Measurements from ENCODE around the gene POPDC3.

POPDC3 gene

GRCh38 chr6:105151644-105152043 lies 28.2 kb downstream of the POPDC3 start:
- DNase-seq (ENCODE audit: low read depth): no peak

DNA sequence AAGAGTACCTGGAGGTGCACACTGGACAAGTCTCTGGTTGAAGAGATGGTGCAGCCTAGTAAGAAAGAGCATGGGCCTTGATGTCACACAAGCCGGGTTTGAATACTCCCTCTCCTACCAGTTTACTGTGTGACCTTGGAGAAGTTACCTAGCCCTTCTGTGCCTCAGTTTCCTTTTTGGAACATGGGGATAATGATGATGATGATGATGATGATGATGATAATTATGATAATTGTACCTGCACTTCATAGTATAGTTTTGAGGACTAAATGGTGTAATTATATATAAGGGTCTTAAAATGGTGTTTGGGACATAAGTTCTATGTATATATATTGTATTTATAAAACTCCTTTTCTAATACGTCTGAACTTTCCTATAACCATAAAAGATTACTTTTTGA lies 41.7 kb downstream of the POPDC3 start:
- no peak for DNase-seq (ENCODE audit: low read depth)

DNA sequence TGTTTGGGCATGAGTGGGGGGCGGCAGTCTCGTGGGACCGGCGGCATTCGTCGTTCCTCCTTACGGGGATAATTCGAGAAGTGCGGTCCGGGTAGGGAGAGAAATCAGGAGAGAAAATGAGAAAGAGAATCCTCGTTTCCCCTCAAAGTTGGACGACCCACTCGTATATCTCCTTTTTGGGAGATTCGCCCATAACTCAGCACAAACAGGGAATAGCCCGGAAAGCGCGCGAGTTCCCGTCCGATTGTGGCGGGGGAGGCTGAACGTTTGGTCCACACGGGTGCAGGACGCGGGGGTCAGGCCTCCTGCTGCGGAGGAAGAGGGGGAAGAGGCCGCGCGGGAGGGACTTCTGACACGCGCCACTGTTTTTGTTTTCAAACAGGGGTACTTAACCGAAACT lies 42.4 kb downstream of the POPDC3 start:
- no peak for DNase-seq (ENCODE audit: low read depth)

DNA sequence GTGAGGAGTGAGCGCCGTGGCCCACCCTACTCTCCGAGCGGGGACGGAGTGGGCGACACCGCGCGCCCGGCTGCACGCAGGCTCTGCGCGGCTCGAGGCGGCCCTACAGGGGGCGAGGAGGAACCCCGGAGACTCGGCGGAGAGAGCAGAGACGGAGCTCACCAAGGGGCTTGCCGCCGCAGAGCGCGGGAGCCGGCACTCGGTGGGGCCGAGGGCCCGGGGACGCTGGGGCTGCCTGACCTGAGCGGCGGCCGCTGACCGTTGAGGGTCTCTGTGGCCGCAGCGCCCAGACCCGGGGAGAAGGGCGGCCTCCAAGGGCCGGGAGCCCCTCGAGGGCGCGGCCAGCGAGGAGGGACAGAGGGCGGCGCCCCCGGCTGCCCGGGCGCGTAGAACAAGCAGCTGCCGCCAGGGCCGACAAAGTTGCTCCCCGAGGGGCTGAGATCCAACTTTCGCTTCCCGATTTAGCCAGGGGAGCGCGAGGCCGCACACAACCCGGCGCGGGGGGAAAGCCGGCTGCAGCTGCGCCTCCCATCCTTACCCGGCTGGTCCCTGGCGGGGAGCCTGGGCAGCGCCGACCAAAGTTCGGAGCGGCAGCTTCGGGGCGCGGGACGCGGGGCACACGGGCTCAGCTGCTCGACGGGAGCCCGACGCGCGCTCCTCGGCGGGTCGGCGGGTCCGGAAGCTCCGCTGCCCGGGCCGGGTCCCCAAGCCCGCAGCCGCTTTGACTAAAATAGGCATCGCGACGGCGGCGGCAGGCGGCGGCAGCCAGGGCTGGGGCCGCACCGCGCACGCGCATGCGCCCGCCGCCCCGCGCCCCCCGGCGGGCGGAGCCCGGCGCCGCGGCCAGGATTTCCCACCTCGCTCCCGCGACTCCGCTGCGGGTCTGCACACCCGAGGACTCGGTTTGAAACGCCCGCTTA lies 43.1 kb downstream of the POPDC3 start:
- DNase-seq (ENCODE audit: low read depth): no peak

- DNase-seq (ENCODE audit: low read depth): no peak
Observed at GRCh38 chr6:105135907-105136430, 43.8 kb downstream of the POPDC3 start.

GRCh38 chr6:105135056-105135455 lies 44.8 kb downstream of the POPDC3 start:
- DNase-seq (ENCODE audit: low read depth): no peak

DNA sequence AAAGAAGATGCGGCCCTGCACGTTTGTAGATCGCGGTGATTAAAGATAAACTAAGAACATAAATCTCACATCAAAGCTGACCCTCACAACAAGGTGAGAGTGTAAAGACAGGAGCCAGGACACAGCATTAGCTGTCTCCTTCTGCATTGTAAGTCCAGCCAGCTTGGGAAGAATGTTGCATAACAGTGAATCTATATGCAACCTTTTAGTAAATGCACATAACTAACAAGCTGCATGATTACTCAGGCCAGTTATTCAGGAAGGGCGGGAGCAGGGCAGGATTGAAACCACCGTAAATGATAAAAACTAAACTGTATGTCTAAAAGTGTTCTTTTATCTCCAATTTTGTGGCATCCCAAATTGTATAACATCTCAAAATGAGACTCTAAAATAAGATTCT lies 57.1 kb downstream of the POPDC3 start:
- DNase-seq (ENCODE audit: low read depth): no peak

- no peak for DNase-seq (ENCODE audit: low read depth)
Observed at GRCh38 chr6:105121981-105122380, 57.8 kb downstream of the POPDC3 start.

DNA sequence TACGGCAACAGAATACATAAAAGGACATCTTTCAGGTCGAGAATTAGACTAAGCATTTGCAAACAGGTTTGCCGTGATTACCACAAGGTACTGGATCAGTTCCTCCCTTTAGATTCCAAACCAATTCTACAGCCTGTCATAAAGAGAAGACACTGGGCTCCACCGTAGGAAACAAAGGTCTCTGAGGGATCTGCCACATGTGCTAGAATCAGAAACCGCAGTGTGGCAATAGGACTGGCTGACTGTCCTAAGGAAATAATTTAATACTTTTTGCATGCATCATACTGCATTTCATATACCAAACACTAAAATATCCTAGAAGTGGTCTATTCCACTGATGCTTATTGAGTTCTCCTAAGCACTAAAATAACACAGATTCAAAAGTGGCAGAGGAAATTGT lies 59.2 kb downstream of the POPDC3 start:
- DNase-seq (ENCODE audit: low read depth): no peak

DNA sequence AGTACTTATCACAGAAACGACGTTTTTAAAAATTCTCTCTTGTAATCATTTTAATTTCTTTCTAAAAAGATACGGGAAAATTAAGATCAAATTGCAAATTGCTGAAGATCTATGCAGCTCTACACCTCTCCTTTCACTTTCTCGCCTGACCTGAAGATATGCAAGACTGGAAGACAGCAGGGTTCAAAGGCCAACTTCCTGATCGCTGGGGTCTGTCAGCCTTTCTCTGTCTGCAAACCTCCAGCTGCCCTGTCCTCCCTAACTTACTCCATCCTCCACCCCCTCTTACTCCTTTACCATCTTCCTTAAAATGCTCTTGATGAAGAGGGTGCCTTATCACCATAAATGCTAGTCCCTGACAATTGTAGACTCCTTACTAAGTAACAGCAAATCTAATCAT lies 63.7 kb downstream of the POPDC3 start:
- DNase-seq (ENCODE audit: low read depth): no peak

DNA sequence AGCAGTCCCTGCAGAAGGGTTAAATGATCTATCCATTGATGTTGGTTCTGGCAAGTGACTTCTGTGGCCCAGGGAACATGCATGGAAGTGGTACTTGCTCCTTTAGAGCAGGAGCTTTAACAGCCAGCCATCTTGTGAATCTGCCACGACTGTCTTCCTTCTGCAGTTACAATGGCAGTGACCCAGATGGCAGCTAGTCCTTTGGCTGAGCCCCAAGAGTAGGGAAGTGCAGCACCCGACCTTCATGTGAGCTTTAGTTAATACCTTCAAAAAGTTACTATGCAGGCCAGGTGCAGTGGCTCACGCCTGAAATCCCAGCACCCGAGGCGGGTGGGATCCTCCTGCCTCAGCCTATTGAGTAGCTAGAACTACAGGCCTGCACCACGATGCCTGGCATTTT lies 66.4 kb downstream of the POPDC3 start:
- no peak for DNase-seq (ENCODE audit: low read depth)

DNA sequence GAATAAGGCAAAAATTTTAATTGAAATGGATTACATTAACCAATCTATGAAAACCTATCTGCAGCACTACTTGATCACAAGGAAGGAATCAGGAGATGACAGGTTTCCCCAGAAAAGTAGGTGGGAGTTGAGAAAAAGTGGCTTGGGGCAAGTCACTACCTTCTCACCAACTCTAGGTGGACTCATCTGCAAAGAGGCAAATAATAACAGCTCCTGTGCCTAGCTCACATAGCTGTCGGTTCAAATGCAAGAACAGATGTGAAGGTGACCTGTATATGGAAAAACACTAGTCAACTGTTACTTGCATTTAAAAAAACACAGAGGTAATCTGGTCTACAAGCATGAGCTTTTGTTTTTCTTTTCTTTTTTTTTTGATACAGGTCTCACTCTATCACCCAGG lies 67.2 kb downstream of the POPDC3 start:
- no peak for DNase-seq (ENCODE audit: low read depth)

DNA sequence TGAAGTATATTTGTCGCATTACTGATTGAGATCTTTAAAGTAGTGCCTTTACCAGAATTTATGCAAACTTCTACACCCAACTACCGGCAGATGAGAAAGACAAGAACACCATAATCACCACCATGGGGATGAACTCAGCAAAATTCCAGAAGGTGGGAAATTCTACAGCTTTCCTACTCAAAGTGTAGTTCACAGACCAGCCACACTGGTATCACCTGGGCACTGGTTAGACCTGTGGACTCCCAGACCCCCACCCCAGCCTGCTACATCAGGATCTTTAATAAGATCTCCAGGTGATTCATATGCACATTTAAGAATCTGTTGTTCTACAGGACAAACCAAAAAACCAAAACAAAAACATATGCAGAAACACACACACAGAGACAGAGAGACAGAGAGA lies 67.9 kb downstream of the POPDC3 start:
- no peak for DNase-seq (ENCODE audit: low read depth)

DNA sequence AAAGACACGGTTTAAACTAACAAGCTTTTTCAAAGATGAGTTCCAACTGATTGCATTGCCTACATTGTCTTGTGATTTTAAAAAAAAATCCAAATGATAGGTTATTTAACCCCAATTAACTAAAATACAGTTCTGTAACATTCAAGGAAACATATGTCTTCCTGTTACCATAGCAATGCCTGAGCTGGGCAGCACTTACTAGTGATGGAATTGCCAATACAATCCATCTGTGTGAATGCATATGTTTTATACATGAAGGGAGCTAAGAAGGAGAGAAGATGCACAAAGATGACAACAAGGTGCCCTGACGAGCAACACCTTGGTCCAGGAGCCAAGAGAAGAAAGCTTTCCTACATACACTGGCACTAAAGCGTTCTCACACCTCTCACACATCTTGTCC lies 68.7 kb downstream of the POPDC3 start:
- DNase-seq (ENCODE audit: low read depth): no peak

DNA sequence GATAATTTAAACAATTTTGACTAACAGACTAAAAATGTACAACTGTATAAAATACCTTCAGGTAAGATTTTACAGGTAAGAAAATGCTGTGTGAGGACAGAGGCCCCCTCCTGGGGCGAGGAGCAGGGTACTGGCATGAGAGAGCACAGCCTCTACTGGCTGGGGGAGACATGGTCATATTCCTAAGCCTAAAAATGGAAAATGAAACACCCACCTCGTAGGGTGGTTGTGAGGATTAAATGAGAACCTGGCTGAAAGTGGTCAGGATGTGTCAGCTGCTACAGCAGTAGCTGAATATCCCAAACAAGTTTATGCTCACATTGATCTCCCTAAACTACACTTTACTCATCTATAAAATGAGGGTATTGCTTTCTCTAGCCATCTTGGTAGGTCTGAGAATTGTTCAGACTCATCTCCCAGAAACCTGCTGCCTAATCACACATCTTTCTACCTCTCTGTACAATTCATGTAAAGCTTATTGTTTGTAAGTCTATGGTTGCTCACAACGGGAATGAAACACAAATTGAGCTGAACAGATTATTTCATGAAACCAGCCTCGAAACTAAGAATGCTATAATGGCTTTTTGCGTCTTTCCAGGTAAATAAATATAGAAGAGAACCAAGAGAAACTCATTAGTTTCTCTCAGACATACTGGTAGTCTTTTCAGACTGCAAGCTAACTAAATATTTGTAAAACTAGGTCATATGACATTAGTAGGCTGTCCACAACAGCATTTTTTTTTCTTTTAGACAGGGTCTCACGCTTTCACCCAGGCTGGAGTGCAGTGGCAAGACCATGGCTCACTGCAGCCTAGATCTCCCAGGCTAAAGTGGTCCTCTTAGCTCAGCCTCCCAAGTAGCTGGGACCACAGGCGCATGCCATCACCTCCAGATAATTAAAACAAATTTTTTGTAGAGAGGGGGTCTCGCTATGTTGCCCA lies 69.6 kb downstream of the POPDC3 start:
- DNase-seq (ENCODE audit: low read depth): no peak

DNA sequence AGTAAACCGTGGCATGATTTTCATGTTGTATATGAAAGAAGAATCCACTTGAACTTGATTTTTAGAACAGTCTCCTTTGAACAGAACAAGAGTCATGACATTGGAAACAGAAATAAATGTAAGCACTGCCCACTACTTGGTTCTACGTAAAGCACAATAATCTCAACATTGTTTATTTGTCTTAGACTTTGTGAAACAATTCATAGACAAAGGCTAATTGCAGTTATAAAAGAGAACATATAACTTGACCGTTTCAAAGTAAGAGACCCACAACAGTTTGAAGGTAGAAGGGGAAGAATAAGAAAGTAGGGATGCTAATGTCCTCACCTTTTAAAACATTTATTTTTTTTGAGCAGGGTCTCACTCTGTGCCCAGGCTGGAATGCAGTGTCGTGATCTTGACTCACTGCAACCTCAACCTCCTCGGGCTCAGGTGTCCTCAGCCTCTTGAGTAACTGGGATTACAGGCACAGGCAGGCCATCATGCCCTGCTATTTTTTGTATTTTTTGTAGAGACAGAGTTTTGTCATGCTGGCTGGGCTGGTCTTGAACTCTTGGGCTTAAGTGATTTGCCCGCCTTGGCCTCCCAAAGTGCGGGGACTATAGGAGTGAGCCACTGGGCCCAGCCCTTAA lies 71.1 kb downstream of the POPDC3 start:
- no peak for DNase-seq (ENCODE audit: low read depth)
